Right lobe of liver (tissue), 6 donors: Measurements from ENCODE around the gene IGSF9B. TPM values are rescaled to one million over a fixed set of nuclear protein-coding genes. Genes with fewer than 3 reads are reported as not detected.

Experiments
- ATAC-seq, 4 donors: fragments of 200-7000 bp; cut with Tn5 transposase; one replicate each; pipeline ENCODE4 v1.9.1; 2020; ENCODE audit warnings: mild to moderate bottlenecking in 4 of 4, moderate library complexity in 4 of 4
- DNase-seq, 3 donors: peaks; one replicate each; pipeline ENCODE4 v3.0.0-alpha.2; 2020
- H3K27ac ChIP-seq, 3 donors: fragments of 200-600 bp; one replicate each; pipeline ENCODE4 v1.8.0; 2022
- H3K27me3 ChIP-seq, 2 donors: fragments of 200-600 bp; one replicate each; pipeline ENCODE4 v1.8.0; 2022
- H3K36me3 ChIP-seq, 4 donors: fragments of 200-600 bp; sonication (generic) in 1 of 4; one replicate each; pipeline versions ENCODE4 v1.5.1 to v1.8.0; 2017 to 2022; ENCODE audit warnings: control low read depth in 1 of 4
- H3K4me1 ChIP-seq, 4 donors: fragments of 200-600 bp; sonication (generic) in 1 of 4; one replicate each; pipeline versions ENCODE4 v1.5.1 to v1.8.0; 2017 to 2022; ENCODE audit warnings: control low read depth in 1 of 4
- H3K4me3 ChIP-seq, 3 donors: fragments of 200-600 bp; one replicate each; pipeline ENCODE4 v1.8.0; 2022
- H3K9me3 ChIP-seq, 4 donors: fragments of 200-600 bp; sonication (generic) in 1 of 4; one replicate each; pipeline versions ENCODE4 v1.5.1 to v1.8.0; 2017 to 2022; ENCODE audit warnings: control low read depth in 1 of 4
- POLR2A ChIP-seq: fragments of 450-650 bp; IDR thresholded peaks from one replicate; pipeline ENCODE4 v1.6.1; 2017; ENCODE audit warnings: antibody characterized with exemption, mild to moderate bottlenecking
- WGBS: methylation state at CpG from one replicate; pipeline ENCODE4 v1.1.6; 2018; ENCODE audit warnings: low coverage, low lambda C conversion rate; ENCODE audit not compliant: insufficient coverage; ENCODE audit errors: missing lambda C conversion rate; 5-methylcytosine and 5-hydroxymethylcytosine counted together
- intact Hi-C, 2 donors: fragments of 100-400 bp; cut with DNase I; formaldehyde crosslinking; loops; one replicate each; pipeline versions ENCODE4 v1.11.2 to v1.14.1; 2022
- total RNA-seq, 6 experiments: library from RNA; depleted of rRNA in 2 of 6; stranded (reverse); fragments of >200 nt in 2 of 6; fragmentation: NEBNext Ultra II Directional in 3 of 6; extraction: Animal tissue kit (Norgen Biotek cat#: 25700) in 3 of 6; gene quantifications; one replicate each; pipeline versions ENCODE4 v1.1.0 to v1.2.4, GENCODE V29; 2016 to 2023
- TF ChIP-seq, protein P1 (sequence below), 4 donors: fragments of 200-600 bp in 3 of 4; fragments of 450-650 bp in 1 of 4; IDR thresholded peaks; one replicate each; pipeline versions ENCODE4 v1.5.1 to v1.8.0; 2016 to 2022; ENCODE audit warnings: antibody characterized with exemption in 4 of 4, mild to moderate bottlenecking in 2 of 4
- donor health status: DM: no; HTN: yes; CAD: no.
- donor health status: DM: no; HTN: no; CAD: no.
- donor health status: DM: no; HTN: no; CAD: no.
- donor health status: DM: no; HTN: yes; CAD: no.
- donor health status: DM: no; HTN: yes; CAD: no.

IGSF9B gene
- total RNA-seq, 6 experiments from 2014 or later = 0.15 to 0.23 TPM; not detected in 4

DNA sequence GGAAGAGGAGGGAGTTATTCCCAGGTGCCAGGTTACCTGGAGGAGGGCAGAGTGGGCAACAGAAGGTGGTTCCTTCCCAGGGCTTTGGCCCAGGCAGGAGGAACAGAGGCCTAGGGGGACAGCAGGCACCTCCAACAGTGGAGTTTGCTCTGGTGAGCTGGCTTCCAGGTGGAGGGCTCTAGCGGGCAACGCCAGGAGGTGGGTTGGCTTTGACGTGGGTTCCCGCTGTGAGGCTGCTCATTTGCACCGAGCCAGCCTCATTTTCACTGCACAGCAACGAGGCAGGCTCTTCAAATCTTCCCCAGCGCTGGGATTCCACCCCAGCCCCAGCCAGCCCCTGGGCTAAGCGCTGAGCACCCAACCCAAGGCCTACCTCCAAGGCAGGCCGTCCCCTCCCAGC is 8.1 kb downstream of the IGSF9B start:
- intact Hi-C loops = no loop called here

DNA sequence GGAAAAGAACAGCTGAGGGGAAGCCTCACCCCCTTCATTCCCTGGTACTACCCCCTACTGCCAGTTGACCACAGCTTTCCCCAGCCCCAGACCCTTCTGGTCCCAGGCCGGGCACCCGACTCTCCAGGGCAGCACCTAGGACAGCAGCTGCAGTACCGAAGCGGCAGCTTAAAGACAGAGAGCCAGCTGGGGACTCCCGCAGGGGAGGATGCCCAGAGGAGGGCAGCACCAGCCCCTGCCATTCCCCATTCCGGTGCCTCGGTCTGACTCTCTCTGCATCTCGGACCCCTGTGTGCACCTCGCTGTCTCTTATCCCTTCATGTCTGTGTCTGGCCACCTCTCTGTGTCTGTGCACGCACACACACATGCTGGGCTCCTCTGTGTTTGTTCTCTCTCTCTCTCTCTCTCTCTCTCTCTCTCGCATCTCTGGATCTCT is 9.4 kb downstream of the IGSF9B start:
- Histone ChIP-seq H3K4me1 (no peaks in the 10 kb centered on the region), H3K36me3 (no peaks in the 10 kb centered on the region), H3K27ac (no peak overlapping the region), H3K4me3 (no peak overlapping the region), H3K9me3 (no peaks in the 10 kb centered on the region), H3K27me3 (no peaks in the 10 kb centered on the region)
- ATAC-seq (peak in 3 of 4 donors; percentile 10 to 57 (median 38)), DNase-seq (no peak)
- WGBS = 4% methylated on average over 2 of the region's 11 CpGs
- no peak for TF ChIP-seq POLR2A
- TF ChIP-seq, protein P1, sequence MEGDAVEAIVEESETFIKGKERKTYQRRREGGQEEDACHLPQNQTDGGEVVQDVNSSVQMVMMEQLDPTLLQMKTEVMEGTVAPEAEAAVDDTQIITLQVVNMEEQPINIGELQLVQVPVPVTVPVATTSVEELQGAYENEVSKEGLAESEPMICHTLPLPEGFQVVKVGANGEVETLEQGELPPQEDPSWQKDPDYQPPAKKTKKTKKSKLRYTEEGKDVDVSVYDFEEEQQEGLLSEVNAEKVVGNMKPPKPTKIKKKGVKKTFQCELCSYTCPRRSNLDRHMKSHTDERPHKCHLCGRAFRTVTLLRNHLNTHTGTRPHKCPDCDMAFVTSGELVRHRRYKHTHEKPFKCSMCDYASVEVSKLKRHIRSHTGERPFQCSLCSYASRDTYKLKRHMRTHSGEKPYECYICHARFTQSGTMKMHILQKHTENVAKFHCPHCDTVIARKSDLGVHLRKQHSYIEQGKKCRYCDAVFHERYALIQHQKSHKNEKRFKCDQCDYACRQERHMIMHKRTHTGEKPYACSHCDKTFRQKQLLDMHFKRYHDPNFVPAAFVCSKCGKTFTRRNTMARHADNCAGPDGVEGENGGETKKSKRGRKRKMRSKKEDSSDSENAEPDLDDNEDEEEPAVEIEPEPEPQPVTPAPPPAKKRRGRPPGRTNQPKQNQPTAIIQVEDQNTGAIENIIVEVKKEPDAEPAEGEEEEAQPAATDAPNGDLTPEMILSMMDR (IDR thresholded peaks at IDR 0.05) = no peak
- intact Hi-C loops = no loop called here

More for the DNA sequence above, 8.1 kb downstream of the IGSF9B start:
- TF ChIP-seq, protein P1 (IDR thresholded peaks at IDR 0.05) = no peak
- TF ChIP-seq POLR2A = no peak
- no CpG with 5 or more reads among the region's 9 CpGs for WGBS
- H3K4me3 ChIP-seq = no peak overlapping the region
- H3K36me3 ChIP-seq = no peaks in the 10 kb centered on the region
- H3K4me1 ChIP-seq = no peaks in the 10 kb centered on the region
- no peak for DNase-seq
- H3K27ac ChIP-seq = no peak overlapping the region
- H3K9me3 ChIP-seq = no peaks in the 10 kb centered on the region
- no peak for ATAC-seq
- H3K27me3 ChIP-seq = no peaks in the 10 kb centered on the region

DNA sequence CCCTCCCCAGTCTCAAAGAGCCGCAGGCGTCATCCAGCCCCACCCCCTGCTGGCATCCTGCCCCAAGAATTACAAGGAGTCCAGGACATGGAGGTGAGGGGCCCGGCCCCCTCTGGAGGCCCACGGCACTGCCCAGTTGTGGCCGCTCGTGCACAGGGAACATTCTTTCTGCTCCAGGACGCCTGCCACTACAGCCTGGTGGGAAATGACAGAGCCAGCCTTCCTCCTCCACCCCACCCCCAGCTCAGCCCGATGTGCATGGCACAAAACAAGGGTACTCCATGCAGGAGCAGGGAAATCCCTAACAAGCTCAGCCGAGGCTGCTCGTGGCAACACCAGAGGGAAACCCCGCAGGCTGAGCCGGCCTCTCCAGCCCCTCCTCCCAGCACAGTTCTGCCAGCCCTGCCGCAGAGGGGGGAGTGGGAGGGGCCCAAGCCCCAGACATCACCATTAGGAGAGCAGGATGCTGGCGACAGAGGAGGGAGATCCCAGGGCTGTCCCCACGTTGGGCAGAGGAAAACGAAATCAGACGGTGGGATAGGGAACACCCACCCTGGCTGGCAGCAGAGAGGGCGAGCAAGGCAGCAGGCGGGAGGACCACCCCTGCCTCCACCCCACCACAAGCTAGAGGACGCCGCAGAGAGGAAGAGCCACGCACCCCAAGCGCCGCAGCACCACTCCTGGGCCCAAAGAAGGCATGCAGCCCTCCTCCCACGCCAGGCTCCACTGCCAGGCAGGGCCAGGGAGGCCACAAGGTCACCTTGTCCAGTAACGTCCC is 10.0 kb downstream of the IGSF9B start:
- WGBS = 7% methylated on average over 3 of the region's 26 CpGs
- Histone ChIP-seq H3K9me3 (no peaks in the 10 kb centered on the region), H3K27ac (no peak overlapping the region), H3K27me3 (no peaks in the 10 kb centered on the region), H3K4me1 (no peaks in the 10 kb centered on the region), H3K36me3 (no peaks in the 10 kb centered on the region), H3K4me3 (no peak overlapping the region)
- no peak for DNase-seq
- no peak for ATAC-seq
- TF ChIP-seq, protein P1 (IDR thresholded peaks at IDR 0.05) = no peak
- no peak for TF ChIP-seq POLR2A
- intact Hi-C loops = no loop called here

DNA sequence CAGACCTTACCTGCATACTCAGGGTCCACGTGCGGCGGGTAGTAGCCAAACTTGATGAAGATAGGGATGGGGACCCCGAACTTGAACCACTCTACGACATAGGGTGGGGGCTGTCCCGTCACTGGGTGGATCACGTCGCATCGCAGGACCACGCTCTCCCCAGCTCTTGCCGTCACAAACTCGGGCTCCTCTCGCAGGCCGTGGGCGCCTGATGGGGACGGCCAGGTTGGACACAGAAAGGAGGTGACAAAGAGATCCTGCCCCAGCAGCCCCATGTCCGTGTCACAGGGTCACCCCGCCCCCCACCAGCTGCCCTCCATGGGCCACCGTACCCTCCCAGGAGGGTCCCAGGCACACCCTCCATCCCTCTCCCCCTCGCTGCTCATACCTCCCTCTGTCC is 10.7 kb downstream of the IGSF9B start:
- H3K36me3 ChIP-seq = no peaks in the 10 kb centered on the region
- TF ChIP-seq, protein P1 (IDR thresholded peaks at IDR 0.05) = no peak
- no peak for TF ChIP-seq POLR2A
- ATAC-seq = no peak
- intact Hi-C loops = no loop called here
- WGBS = 68% methylated on average over 4 of the region's 20 CpGs
- no peak overlapping the region for H3K27ac ChIP-seq
- no peak for DNase-seq
- H3K4me1 ChIP-seq = no peaks in the 10 kb centered on the region
- H3K4me3 ChIP-seq = no peak overlapping the region
- no peaks in the 10 kb centered on the region for H3K27me3 ChIP-seq
- no peaks in the 10 kb centered on the region for H3K9me3 ChIP-seq
